Calu3 (cell line): Measurements from ENCODE around the gene KCNH1. TPM values are rescaled to one million over a fixed set of nuclear protein-coding genes. Genes with fewer than 3 reads are reported as not detected.

Experiments
- BruUV-seq: library from RNA; stranded (reverse); fragments of 400-500 nt; replicated peaks from 2 replicates; lab custom pipeline; 2021; lab: Mats Ljungman, UMichigan
- CTCF ChIA-PET: fragments of 300-600 bp; sonication (Branson Sonifier 250); formaldehyde crosslinking; loops from one replicate; lab custom pipeline; 2022; ENCODE audit warnings: antibody characterized with exemption; lab: Charles Lee
- DNase-seq: peaks from one replicate; pipeline ENCODE4 v3.0.0; 2022
- H3K27ac Mint-ChIP-seq: one replicate; pipeline ENCODE4 v1.8.0; 2022; ENCODE audit warnings: mixed read lengths; ENCODE audit not compliant: unreplicated experiment
- H3K27me3 Mint-ChIP-seq: one replicate; pipeline ENCODE4 v1.8.0; 2022; ENCODE audit warnings: mixed read lengths; ENCODE audit not compliant: unreplicated experiment
- H3K36me3 Mint-ChIP-seq: one replicate; pipeline ENCODE4 v1.8.0; 2022; ENCODE audit warnings: mild to moderate bottlenecking, moderate library complexity, mixed read lengths; ENCODE audit not compliant: insufficient read depth, unreplicated experiment
- H3K4me1 Mint-ChIP-seq: one replicate; pipeline ENCODE4 v1.8.0; 2022; ENCODE audit warnings: mild to moderate bottlenecking, low read depth, mixed read lengths; ENCODE audit not compliant: unreplicated experiment
- H3K4me3 Mint-ChIP-seq: one replicate; pipeline ENCODE4 v1.8.0; 2022; ENCODE audit warnings: mild to moderate bottlenecking, low read depth, moderate library complexity, mixed read lengths; ENCODE audit not compliant: unreplicated experiment
- H3K9me3 Mint-ChIP-seq: one replicate; pipeline ENCODE4 v1.8.0; 2022; ENCODE audit warnings: low read depth, mixed read lengths; ENCODE audit not compliant: unreplicated experiment
- intact Hi-C: fragments of 100-400 bp; cut with micrococcal nuclease; formaldehyde crosslinking; loops from one replicate; pipeline ENCODE4 v1.10.0; 2022; ENCODE audit not compliant: unreplicated experiment
- total RNA-seq: library from RNA; stranded (reverse); gene quantifications from 2 replicates; pipeline ENCODE4 v1.2.3, GENCODE V29; 2022
- TF ChIP-seq, protein P1 (sequence below): fragments of 200-600 bp; IDR thresholded peaks from one replicate; pipeline ENCODE4 v1.8.0; 2022; ENCODE audit warnings: antibody characterized with exemption; ENCODE audit not compliant: unreplicated experiment

Gene KCNH1
- total RNA-seq, 1 experiment from 2014 or later: not detected

DNA sequence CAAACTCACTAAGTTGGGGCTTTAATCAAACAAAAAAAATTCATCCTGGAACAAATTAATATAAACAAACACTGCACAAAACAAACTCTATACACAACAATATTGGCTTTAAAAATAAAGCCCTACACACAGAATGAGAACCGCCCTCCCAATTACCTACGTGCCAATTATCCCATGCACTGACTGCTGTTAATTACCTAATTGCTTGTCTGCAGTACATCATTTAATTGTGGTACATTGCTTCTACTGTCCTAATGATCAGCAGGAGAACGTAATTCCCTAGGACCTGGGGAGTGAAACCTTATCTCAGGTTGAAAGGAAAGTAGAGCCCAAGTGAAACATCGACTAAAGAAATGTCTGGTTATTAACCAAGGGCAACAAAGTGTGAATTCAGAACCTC, 364.5 kb downstream of the KCNH1 start:
- Mint-ChIP-seq H3K4me1 (no peaks in the 10 kb centered on the region), H3K36me3 (no peaks in the 10 kb centered on the region), H3K4me3 (no peak overlapping the region), H3K27me3 (peaks cover 43% of the 10 kb centered on the region), H3K27ac (no peak overlapping the region), H3K9me3 (no peaks in the 10 kb centered on the region)
- DNase-seq: no peak
- TF ChIP-seq, protein P1, sequence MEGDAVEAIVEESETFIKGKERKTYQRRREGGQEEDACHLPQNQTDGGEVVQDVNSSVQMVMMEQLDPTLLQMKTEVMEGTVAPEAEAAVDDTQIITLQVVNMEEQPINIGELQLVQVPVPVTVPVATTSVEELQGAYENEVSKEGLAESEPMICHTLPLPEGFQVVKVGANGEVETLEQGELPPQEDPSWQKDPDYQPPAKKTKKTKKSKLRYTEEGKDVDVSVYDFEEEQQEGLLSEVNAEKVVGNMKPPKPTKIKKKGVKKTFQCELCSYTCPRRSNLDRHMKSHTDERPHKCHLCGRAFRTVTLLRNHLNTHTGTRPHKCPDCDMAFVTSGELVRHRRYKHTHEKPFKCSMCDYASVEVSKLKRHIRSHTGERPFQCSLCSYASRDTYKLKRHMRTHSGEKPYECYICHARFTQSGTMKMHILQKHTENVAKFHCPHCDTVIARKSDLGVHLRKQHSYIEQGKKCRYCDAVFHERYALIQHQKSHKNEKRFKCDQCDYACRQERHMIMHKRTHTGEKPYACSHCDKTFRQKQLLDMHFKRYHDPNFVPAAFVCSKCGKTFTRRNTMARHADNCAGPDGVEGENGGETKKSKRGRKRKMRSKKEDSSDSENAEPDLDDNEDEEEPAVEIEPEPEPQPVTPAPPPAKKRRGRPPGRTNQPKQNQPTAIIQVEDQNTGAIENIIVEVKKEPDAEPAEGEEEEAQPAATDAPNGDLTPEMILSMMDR: no peak
- CTCF ChIA-PET: no interaction called here
- no TSS peak for BruUV-seq
- intact Hi-C loops: no loop called here

DNA sequence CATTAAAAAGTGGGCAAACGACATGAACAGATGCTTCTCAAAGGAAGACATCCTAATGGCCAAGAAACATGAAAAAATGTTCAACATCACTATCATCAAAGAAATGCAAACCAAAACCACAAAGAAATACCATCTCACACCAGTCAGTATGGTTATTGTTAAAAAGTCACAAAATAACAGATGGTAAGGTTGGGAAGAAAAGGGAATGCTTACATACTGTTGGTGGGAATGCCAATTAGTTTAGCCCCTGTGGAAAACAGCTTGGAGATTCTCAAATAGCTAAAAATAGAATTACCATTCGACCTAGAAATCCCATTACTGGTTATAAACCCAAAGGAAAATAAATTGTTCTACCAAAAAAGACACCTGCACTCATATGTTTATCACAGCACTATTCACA, 369.4 kb downstream of the KCNH1 start:
- TF ChIP-seq, protein P1: no peak
- H3K9me3 Mint-ChIP-seq: no peaks in the 10 kb centered on the region
- DNase-seq: no peak
- H3K4me3 Mint-ChIP-seq: no peak overlapping the region
- CTCF ChIA-PET: interaction anchor here (1.0 kb wide), 1 partner anchor 12 kb away, joined by 5 read pairs; no protein-coding TSS in a partner anchor
- intact Hi-C loops: no loop called here
- no peak overlapping the region for H3K27ac Mint-ChIP-seq
- no peaks in the 10 kb centered on the region for H3K4me1 Mint-ChIP-seq
- H3K36me3 Mint-ChIP-seq: no peaks in the 10 kb centered on the region
- BruUV-seq: no TSS peak
- H3K27me3 Mint-ChIP-seq: peaks cover 26% of the 10 kb centered on the region

DNA sequence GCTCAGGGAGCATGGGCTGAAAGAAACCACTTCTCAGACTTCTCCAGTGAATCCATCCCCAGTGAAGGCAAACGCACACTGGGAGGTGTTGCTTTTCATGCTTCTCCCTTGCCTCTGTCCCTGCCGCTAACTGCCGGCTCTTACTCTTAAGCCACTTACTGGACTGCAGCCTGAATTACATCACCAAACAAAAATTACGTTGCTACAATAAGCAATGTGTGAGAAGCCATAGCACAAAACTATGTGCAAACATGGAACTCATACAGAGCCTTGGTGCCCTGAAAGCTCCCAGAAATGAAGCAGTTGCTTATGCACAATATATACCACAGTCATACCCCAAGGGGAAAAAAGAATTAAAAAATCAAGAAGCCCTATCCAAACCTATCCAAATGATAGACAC, 375.2 kb downstream of the KCNH1 start:
- H3K4me1 Mint-ChIP-seq: no peaks in the 10 kb centered on the region
- peaks cover 15% of the 10 kb centered on the region for H3K27me3 Mint-ChIP-seq
- CTCF ChIA-PET: no interaction called here
- BruUV-seq: no TSS peak
- H3K4me3 Mint-ChIP-seq: no peak overlapping the region
- intact Hi-C loops: no loop called here
- H3K27ac Mint-ChIP-seq: no peak overlapping the region
- TF ChIP-seq, protein P1: no peak
- H3K9me3 Mint-ChIP-seq: no peaks in the 10 kb centered on the region
- DNase-seq: no peak
- no peaks in the 10 kb centered on the region for H3K36me3 Mint-ChIP-seq

DNA sequence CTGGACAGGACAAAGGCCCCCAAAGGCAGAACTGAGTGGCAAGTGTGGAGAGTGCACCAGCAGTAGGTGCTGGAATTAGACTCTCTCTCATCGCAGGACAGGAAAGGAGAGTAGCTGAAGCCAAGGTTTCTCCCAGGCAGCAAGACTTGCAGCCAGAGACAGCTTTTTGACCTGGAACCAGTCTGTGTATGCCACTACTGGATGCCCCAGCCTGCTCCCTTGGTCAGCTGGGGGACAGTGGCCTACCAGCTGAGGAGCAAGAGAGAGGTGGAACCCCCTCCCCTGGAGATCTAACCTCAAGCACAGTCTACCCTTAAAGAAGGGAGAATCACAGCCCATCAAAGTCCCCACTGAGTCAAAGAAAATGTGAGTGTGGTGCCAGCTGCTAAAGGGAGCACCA, 375.7 kb downstream of the KCNH1 start:
- no peaks in the 10 kb centered on the region for H3K9me3 Mint-ChIP-seq
- no peak overlapping the region for H3K4me3 Mint-ChIP-seq
- no peak overlapping the region for H3K27ac Mint-ChIP-seq
- no peaks in the 10 kb centered on the region for H3K4me1 Mint-ChIP-seq
- H3K27me3 Mint-ChIP-seq: peaks cover 15% of the 10 kb centered on the region
- TF ChIP-seq, protein P1: no peak
- intact Hi-C loops: no loop called here
- no peaks in the 10 kb centered on the region for H3K36me3 Mint-ChIP-seq
- no peak for DNase-seq
- CTCF ChIA-PET: no interaction called here
- BruUV-seq: no TSS peak
